SK-N-SH treated with all-trans-retinoic acid at 6 μM for 48 hours (cell line): ENCODE measurements around the gene NOP16.

Experiments used
- ATAC-seq: fragments of 200-7000 bp; cut with Tn5 transposase; 3 replicates; pipeline ENCODE4 v1.9.1; 2020; ENCODE audit warnings: mild to moderate bottlenecking, moderate library complexity
- ARNTL ChIP-seq: fragments of 450-650 bp; formaldehyde crosslinking; IDR thresholded peaks from 2 replicates; pipeline ENCODE4 v1.5.0; 2020; ENCODE audit warnings: low read depth, mild to moderate bottlenecking, moderate library complexity, borderline replicate concordance
- BACH2 ChIP-seq: fragments of 250-450 bp; sonication (Bioruptor Pico); IDR thresholded peaks from 2 replicates; pipeline ENCODE4 v1.9.0; 2021; ENCODE audit warnings: mild to moderate bottlenecking, borderline replicate concordance
- CSDC2 ChIP-seq: fragments of 250-450 bp; sonication (Bioruptor Pico); IDR thresholded peaks from 2 replicates; pipeline ENCODE4 v1.5.0; 2020; ENCODE audit warnings: mild to moderate bottlenecking, moderate library complexity
- CSRNP3 ChIP-seq: fragments of 250-450 bp; sonication (Bioruptor Pico); IDR thresholded peaks from 2 replicates; pipeline ENCODE4 v1.5.1; 2021; ENCODE audit warnings: mild to moderate bottlenecking, moderate library complexity
- ESRRG ChIP-seq: fragments of 250-450 bp; sonication (Bioruptor Pico); IDR thresholded peaks from 2 replicates; pipeline ENCODE4 v1.6.1; 2021; ENCODE audit warnings: mild to moderate bottlenecking
- GLIS3 ChIP-seq: fragments of 250-450 bp; sonication (Bioruptor Pico); IDR thresholded peaks from 2 replicates; pipeline ENCODE4 v1.5.0; 2020; ENCODE audit warnings: mild to moderate bottlenecking, moderate library complexity
- ISL1 ChIP-seq: fragments of 250-450 bp; sonication (Bioruptor Pico); IDR thresholded peaks from 2 replicates; pipeline ENCODE4 v2.1.2; 2022; ENCODE audit warnings: mild to moderate bottlenecking, moderate library complexity
- PATZ1 ChIP-seq: fragments of 250-450 bp; sonication (Bioruptor Pico); IDR thresholded peaks from 2 replicates; pipeline ENCODE4 v1.8.0; 2020; ENCODE audit warnings: mild to moderate bottlenecking, moderate library complexity, borderline replicate concordance
- PPARA ChIP-seq: fragments of 250-450 bp; sonication (Bioruptor Pico); IDR thresholded peaks from 2 replicates; pipeline ENCODE4 v1.5.0; 2020; ENCODE audit warnings: mild to moderate bottlenecking, borderline replicate concordance
- RARB ChIP-seq: fragments of 250-450 bp; sonication (Bioruptor Pico); IDR thresholded peaks from 2 replicates; pipeline ENCODE4 v1.8.0; 2021; ENCODE audit warnings: mild to moderate bottlenecking, moderate library complexity
- SNAI2 ChIP-seq: fragments of 250-450 bp; sonication (Bioruptor Pico); IDR thresholded peaks from 2 replicates; pipeline ENCODE4 v1.5.0; 2020; ENCODE audit warnings: mild to moderate bottlenecking, moderate library complexity
- TCF4 ChIP-seq: fragments of 250-450 bp; sonication (Bioruptor Pico); IDR thresholded peaks from 2 replicates; pipeline ENCODE4 v1.8.0; 2021; ENCODE audit warnings: mild to moderate bottlenecking, moderate library complexity, borderline replicate concordance
- TOX ChIP-seq: fragments of 250-450 bp; sonication (Bioruptor Pico); IDR thresholded peaks from 2 replicates; pipeline ENCODE4 v1.8.0; 2021; ENCODE audit warnings: mild to moderate bottlenecking, moderate library complexity, borderline replicate concordance
- TSHZ2 ChIP-seq: fragments of 250-450 bp; sonication (Bioruptor Pico); IDR thresholded peaks from 2 replicates; pipeline ENCODE4 v1.5.0; 2020; ENCODE audit warnings: mild to moderate bottlenecking, moderate library complexity
- ZC3H10 ChIP-seq: fragments of 250-450 bp; sonication (Bioruptor Pico); IDR thresholded peaks from 2 replicates; pipeline ENCODE4 v1.5.1; 2021; ENCODE audit warnings: mild to moderate bottlenecking, moderate library complexity
- ZFP3 ChIP-seq: fragments of 250-450 bp; sonication (Bioruptor Pico); IDR thresholded peaks from 2 replicates; pipeline ENCODE4 v1.5.0; 2020; ENCODE audit warnings: mild to moderate bottlenecking, moderate library complexity
- ZFP30 ChIP-seq: fragments of 450-650 bp; formaldehyde crosslinking; IDR thresholded peaks from 2 replicates; pipeline ENCODE4 v1.5.0; 2022; ENCODE audit warnings: mild to moderate bottlenecking, moderate library complexity
- ZNF565 ChIP-seq: fragments of 450-650 bp; formaldehyde crosslinking; conservative IDR thresholded peaks from 2 replicates; pipeline ENCODE4 v1.5.0; 2020; ENCODE audit warnings: low read depth, mild to moderate bottlenecking, moderate library complexity
- ZNF8 ChIP-seq: fragments of 450-650 bp; formaldehyde crosslinking; IDR thresholded peaks from 2 replicates; pipeline ENCODE4 v1.5.0; 2020; ENCODE audit warnings: mild to moderate bottlenecking, moderate library complexity
- TF ChIP-seq, protein P1 (sequence below): fragments of 250-450 bp; sonication (Bioruptor Pico); IDR thresholded peaks from 2 replicates; pipeline ENCODE4 v1.8.0; 2021; ENCODE audit warnings: low read depth, mild to moderate bottlenecking, moderate library complexity, borderline replicate concordance
- TF ChIP-seq, protein P2 (sequence below): fragments of 250-450 bp; sonication (Bioruptor Pico); IDR thresholded peaks from 2 replicates; pipeline ENCODE4 v1.5.1; 2020; ENCODE audit warnings: low read depth, mild to moderate bottlenecking, moderate library complexity

The NOP16 gene, protein sequence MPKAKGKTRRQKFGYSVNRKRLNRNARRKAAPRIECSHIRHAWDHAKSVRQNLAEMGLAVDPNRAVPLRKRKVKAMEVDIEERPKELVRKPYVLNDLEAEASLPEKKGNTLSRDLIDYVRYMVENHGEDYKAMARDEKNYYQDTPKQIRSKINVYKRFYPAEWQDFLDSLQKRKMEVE

GRCh38 chr5:176388444-176389134 is at the start of gene NOP16, which contains the start of gene HIGD2A:
Gene NOP16 (minus strand): TSS chr5:176388598. CDS start chr5:176388539, 59 bp downstream.
Gene HIGD2A (plus strand): TSS chr5:176388751. CDS start chr5:176388820, 69 bp downstream.
- peak; percentile 92 for ATAC-seq
- TF ChIP-seq ZFP3 (CRISPR knock-in tag) (no peak), CSRNP3 (CRISPR knock-in tag) (peak; percentile 65; the same call in 1 of the 2 replicates)

GRCh38 chr5:176436656-176437055 is 48.3 kb upstream of the NOP16 start:
- no peak for TF ChIP-seq PPARA (CRISPR knock-in tag)
- no peak for TF ChIP-seq GLIS3 (CRISPR knock-in tag)
- peak; percentile 73 for ATAC-seq

- no peak for ATAC-seq
- no peak for TF ChIP-seq PATZ1 (CRISPR knock-in tag)
- no peak for TF ChIP-seq PPARA (CRISPR knock-in tag)
- no peak for TF ChIP-seq ZC3H10 (CRISPR knock-in tag)
- no peak for TF ChIP-seq BACH2
- TF ChIP-seq, protein P1, sequence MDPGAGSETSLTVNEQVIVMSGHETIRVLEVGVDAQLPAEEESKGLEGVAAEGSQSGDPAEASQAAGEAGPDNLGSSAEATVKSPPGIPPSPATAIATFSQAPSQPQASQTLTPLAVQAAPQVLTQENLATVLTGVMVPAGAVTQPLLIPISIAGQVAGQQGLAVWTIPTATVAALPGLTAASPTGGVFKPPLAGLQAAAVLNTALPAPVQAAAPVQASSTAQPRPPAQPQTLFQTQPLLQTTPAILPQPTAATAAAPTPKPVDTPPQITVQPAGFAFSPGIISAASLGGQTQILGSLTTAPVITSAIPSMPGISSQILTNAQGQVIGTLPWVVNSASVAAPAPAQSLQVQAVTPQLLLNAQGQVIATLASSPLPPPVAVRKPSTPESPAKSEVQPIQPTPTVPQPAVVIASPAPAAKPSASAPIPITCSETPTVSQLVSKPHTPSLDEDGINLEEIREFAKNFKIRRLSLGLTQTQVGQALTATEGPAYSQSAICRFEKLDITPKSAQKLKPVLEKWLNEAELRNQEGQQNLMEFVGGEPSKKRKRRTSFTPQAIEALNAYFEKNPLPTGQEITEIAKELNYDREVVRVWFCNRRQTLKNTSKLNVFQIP = no peak
- TF ChIP-seq ZNF565 (CRISPR knock-in tag) = no peak
- TF ChIP-seq TOX = no peak
- TF ChIP-seq, protein P2, sequence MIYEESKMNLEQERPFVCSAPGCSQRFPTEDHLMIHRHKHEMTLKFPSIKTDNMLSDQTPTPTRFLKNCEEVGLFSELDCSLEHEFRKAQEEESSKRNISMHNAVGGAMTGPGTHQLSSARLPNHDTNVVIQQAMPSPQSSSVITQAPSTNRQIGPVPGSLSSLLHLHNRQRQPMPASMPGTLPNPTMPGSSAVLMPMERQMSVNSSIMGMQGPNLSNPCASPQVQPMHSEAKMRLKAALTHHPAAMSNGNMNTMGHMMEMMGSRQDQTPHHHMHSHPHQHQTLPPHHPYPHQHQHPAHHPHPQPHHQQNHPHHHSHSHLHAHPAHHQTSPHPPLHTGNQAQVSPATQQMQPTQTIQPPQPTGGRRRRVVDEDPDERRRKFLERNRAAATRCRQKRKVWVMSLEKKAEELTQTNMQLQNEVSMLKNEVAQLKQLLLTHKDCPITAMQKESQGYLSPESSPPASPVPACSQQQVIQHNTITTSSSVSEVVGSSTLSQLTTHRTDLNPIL (CRISPR knock-in tag) = no peak
- TF ChIP-seq ESRRG = no peak
- no peak for TF ChIP-seq TSHZ2 (CRISPR knock-in tag)
- TF ChIP-seq RARB = no peak
- no peak for TF ChIP-seq TCF4 (CRISPR knock-in tag)
- no peak for TF ChIP-seq ISL1 (CRISPR knock-in tag)
- no peak for TF ChIP-seq ZFP30 (CRISPR knock-in tag)
- no peak for TF ChIP-seq SNAI2 (CRISPR knock-in tag)
- TF ChIP-seq GLIS3 (CRISPR knock-in tag) = no peak
- TF ChIP-seq ZFP3 (CRISPR knock-in tag) = no peak
- TF ChIP-seq ARNTL = no peak
- TF ChIP-seq ZNF8 = no peak
- TF ChIP-seq CSDC2 (CRISPR knock-in tag) = no peak
- TF ChIP-seq, all 23 proteins: peak for 0
Measured at GRCh38 chr5:176432707-176433106, 44.3 kb upstream of the NOP16 start.
